Loucy (cell line): ENCODE data around the gene CD79B.

Experiments used
- H2AFZ ChIP-seq: fragments of 200-600 bp; sonication (generic); 2 replicates; pipeline ENCODE4 v1.6.0; 2016; ENCODE audit warnings: antibody characterized with exemption, mild to moderate bottlenecking, low read length, moderate library complexity
- H3F3A ChIP-seq: fragments of 200-600 bp; 2 replicates; pipeline ENCODE4 v1.6.0; 2016; ENCODE audit warnings: antibody characterized with exemption, low read depth, mild to moderate bottlenecking
- H3K27me3 ChIP-seq: fragments of 200-600 bp; sonication (generic); 2 replicates; pipeline ENCODE4 v1.6.1; 2014; ENCODE audit warnings: low read length, mild to moderate bottlenecking; ENCODE audit not compliant: insufficient read depth, poor library complexity, severe bottlenecking
- H3K36me3 ChIP-seq: fragments of 200-600 bp; sonication (generic); 2 replicates; pipeline ENCODE4 v1.6.1; 2016; ENCODE audit warnings: low read length; ENCODE audit not compliant: insufficient read depth
- H3K4me1 ChIP-seq: fragments of 200-600 bp; sonication (generic); 2 replicates; pipeline ENCODE4 v1.5.1; 2014; ENCODE audit warnings: low read length, mild to moderate bottlenecking; ENCODE audit not compliant: insufficient read depth, poor library complexity, severe bottlenecking
- H3K4me2 ChIP-seq: fragments of 200-600 bp; sonication (generic); 2 replicates; pipeline ENCODE4 v1.6.0; 2014; ENCODE audit warnings: antibody characterized with exemption, low read length, low read depth, mild to moderate bottlenecking; ENCODE audit not compliant: poor library complexity, severe bottlenecking
- H3K4me3 ChIP-seq: fragments of 200-600 bp; sonication (generic); 2 replicates; pipeline ENCODE4 v1.5.1; 2014; ENCODE audit warnings: low read length, mild to moderate bottlenecking, mixed read lengths; ENCODE audit not compliant: poor library complexity, severe bottlenecking
- H3K79me2 ChIP-seq: fragments of 200-600 bp; sonication (generic); 2 replicates; pipeline ENCODE4 v1.6.1; 2014; ENCODE audit warnings: low read length; ENCODE audit not compliant: insufficient read depth
- H3K9ac ChIP-seq: fragments of 200-600 bp; sonication (generic); 2 replicates; pipeline ENCODE4 v1.6.0; 2014; ENCODE audit warnings: mild to moderate bottlenecking, low read depth, low read length, moderate library complexity; ENCODE audit not compliant: poor library complexity, severe bottlenecking
- H3K9me2 ChIP-seq: fragments of 200-600 bp; sonication (generic); replicated peaks from 2 replicates; pipeline ENCODE4 v1.6.1; 2016; ENCODE audit warnings: low read depth, low read length, mixed read lengths
- H3K9me3 ChIP-seq: fragments of 200-600 bp; sonication (generic); 2 replicates; pipeline ENCODE4 v1.6.1; 2014; ENCODE audit warnings: mild to moderate bottlenecking, antibody characterized with exemption, low read length, low read depth; ENCODE audit not compliant: insufficient read depth
- H4K20me1 ChIP-seq: fragments of 200-600 bp; sonication (generic); 2 replicates; pipeline ENCODE4 v1.6.0; 2014; ENCODE audit warnings: antibody characterized with exemption, low read length, mild to moderate bottlenecking; ENCODE audit not compliant: insufficient read depth, poor library complexity, severe bottlenecking
- EZH2phosphoT487 ChIP-seq: fragments of 200-600 bp; IDR thresholded peaks from 2 replicates; pipeline ENCODE4 v1.6.1; 2018; ENCODE audit warnings: antibody characterized with exemption, mild to moderate bottlenecking, moderate library complexity, borderline replicate concordance
- TF ChIP-seq, protein P1 (sequence below): fragments of 200-600 bp; sonication (generic); conservative IDR thresholded peaks from 2 replicates; pipeline ENCODE4 v1.5.1; 2014; ENCODE audit warnings: mild to moderate bottlenecking, antibody characterized with exemption, low read length

CD79B gene

DNA sequence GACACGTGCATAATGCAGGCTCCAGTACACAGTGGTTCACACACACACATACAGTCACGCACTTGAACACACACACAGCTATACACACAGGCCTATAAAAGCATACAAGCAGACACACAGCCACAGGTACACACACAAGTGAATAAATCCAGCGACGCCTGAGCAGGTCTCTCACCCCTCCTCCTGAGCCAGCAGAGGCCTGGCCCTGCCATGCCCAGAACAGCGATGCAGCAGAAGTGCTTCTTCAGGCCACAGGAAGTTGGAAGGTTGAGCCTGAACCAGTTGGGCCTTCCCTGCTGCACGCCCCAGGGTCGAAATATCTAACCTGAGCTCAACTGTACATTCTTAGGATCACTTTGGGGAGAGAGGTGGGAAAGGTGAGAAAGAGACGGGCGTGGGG, 7.3 kb upstream of the CD79B start:
- no peak for TF ChIP-seq EZH2phosphoT487
- TF ChIP-seq, protein P1, sequence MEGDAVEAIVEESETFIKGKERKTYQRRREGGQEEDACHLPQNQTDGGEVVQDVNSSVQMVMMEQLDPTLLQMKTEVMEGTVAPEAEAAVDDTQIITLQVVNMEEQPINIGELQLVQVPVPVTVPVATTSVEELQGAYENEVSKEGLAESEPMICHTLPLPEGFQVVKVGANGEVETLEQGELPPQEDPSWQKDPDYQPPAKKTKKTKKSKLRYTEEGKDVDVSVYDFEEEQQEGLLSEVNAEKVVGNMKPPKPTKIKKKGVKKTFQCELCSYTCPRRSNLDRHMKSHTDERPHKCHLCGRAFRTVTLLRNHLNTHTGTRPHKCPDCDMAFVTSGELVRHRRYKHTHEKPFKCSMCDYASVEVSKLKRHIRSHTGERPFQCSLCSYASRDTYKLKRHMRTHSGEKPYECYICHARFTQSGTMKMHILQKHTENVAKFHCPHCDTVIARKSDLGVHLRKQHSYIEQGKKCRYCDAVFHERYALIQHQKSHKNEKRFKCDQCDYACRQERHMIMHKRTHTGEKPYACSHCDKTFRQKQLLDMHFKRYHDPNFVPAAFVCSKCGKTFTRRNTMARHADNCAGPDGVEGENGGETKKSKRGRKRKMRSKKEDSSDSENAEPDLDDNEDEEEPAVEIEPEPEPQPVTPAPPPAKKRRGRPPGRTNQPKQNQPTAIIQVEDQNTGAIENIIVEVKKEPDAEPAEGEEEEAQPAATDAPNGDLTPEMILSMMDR: no peak
- Histone ChIP-seq H3K9me2 (no peaks in the 10 kb centered on the region), H3K9me3 (no peaks in the 10 kb centered on the region), H3K4me1 (peaks cover 20% of the 10 kb centered on the region), H3F3A (no peaks in the 10 kb centered on the region), H4K20me1 (no peaks in the 10 kb centered on the region), H3K27me3 (no peaks in the 10 kb centered on the region), H3K4me3 (no peak overlapping the region), H3K4me2 (peak overlapping the region; percentile 10), H2AFZ (no peak overlapping the region), H3K79me2 (no peaks in the 10 kb centered on the region), H3K9ac (peak overlapping the region; percentile 57), H3K36me3 (no peaks in the 10 kb centered on the region)

DNA sequence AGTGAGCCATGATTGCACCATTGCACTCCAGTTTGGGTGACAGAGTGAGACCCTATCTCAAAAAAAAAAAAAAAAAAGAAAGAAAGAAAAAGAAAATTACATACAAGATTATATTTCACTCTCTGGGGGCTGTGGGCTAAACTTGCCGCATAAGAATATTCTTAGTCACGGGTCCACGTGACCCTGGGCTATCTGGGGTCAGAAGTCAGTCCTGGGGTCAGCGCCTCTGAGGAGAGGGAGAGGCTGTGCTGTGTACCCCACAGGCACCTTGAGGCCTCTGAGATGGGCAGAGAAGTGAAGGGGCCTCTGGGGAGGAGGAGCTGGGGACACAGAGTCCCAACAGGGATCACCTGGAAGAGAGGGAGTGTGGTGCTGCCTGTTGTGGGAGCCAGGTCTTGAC, 5.8 kb upstream of the CD79B start:
- no peaks in the 10 kb centered on the region for H3F3A ChIP-seq
- H3K4me3 ChIP-seq: no peak overlapping the region
- H3K9me3 ChIP-seq: no peaks in the 10 kb centered on the region
- H2AFZ ChIP-seq: no peak overlapping the region
- peak overlapping the region; percentile 57 for H3K9ac ChIP-seq
- H3K36me3 ChIP-seq: no peaks in the 10 kb centered on the region
- no peaks in the 10 kb centered on the region for H3K9me2 ChIP-seq
- H3K4me2 ChIP-seq: no peak overlapping the region
- H3K79me2 ChIP-seq: peaks cover 9% of the 10 kb centered on the region
- no peaks in the 10 kb centered on the region for H3K27me3 ChIP-seq
- TF ChIP-seq, protein P1: no peak
- TF ChIP-seq EZH2phosphoT487: no peak
- peaks cover 31% of the 10 kb centered on the region for H3K4me1 ChIP-seq
- H4K20me1 ChIP-seq: no peaks in the 10 kb centered on the region

DNA sequence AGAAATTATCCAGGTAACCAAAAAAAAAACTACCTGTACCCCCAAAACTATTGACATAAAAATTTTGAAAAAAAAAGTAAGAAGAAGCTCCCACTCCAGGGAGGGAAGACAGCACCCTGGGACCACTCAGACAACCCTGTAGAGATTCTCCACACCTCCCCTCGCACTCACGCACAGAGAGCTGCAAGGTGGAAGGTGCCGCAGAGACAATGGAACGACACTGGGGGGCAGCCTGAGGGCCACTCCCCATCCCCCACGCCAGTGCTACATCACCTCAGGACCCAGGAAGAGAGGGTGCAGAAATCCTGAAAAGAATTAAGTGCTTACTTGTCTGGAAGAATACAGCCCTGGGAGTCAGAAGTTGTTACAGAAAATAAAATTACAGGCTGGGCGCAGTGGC, 5.2 kb upstream of the CD79B start:
- Histone ChIP-seq H3K4me3 (no peak overlapping the region), H3K4me1 (peaks cover 37% of the 10 kb centered on the region), H3K9me2 (no peaks in the 10 kb centered on the region), H3K9ac (no peak overlapping the region), H3K36me3 (no peaks in the 10 kb centered on the region), H3F3A (no peaks in the 10 kb centered on the region), H2AFZ (no peak overlapping the region), H3K27me3 (no peaks in the 10 kb centered on the region), H3K4me2 (no peak overlapping the region), H3K79me2 (peaks cover 15% of the 10 kb centered on the region), H4K20me1 (no peaks in the 10 kb centered on the region), H3K9me3 (no peaks in the 10 kb centered on the region)
- no peak for TF ChIP-seq EZH2phosphoT487
- TF ChIP-seq, protein P1: peak; percentile 43
